Right atrium auricular region (tissue), 2 donors: Measurements from ENCODE around the gene FBXO8. TPM values are rescaled to one million over a fixed set of nuclear protein-coding genes. Genes with fewer than 3 reads are reported as not detected.

ENCODE experiments used
- DNase-seq: peaks from one replicate; pipeline ENCODE4 v3.0.0-alpha.2; 2019; ENCODE audit warnings: low spot score
- H3K27ac ChIP-seq, 2 donors: fragments of 200-600 bp; sonication (generic); 1 replicate in 1 of 2; 2 replicates in 1 of 2; pipeline ENCODE4 v1.5.1; 2016 to 2019
- H3K27me3 ChIP-seq, 2 donors: fragments of 200-600 bp; sonication (generic); one replicate each; pipeline versions ENCODE4 v1.5.1 to v1.6.0; 2017 to 2019
- H3K36me3 ChIP-seq: fragments of 200-600 bp; sonication (generic); one replicate; pipeline ENCODE4 v1.5.1; 2016
- H3K4me1 ChIP-seq, 2 donors: fragments of 200-600 bp; sonication (generic); one replicate each; pipeline versions ENCODE4 v1.5.1 to v1.6.0; 2017 to 2019
- H3K4me3 ChIP-seq, 2 donors: fragments of 200-600 bp; sonication (generic); 1 replicate in 1 of 2; 2 replicates in 1 of 2; pipeline ENCODE4 v1.5.1; 2017 to 2019; ENCODE audit warnings: mild to moderate bottlenecking in 1 of 2, moderate library complexity in 1 of 2
- H3K9me3 ChIP-seq, 2 donors: fragments of 200-600 bp; sonication (generic); one replicate each; pipeline ENCODE4 v1.5.1; 2019
- total RNA-seq, 2 donors: library from RNA; depleted of rRNA; stranded (reverse); fragments of >200 nt; gene quantifications; one replicate each; pipeline ENCODE4 v1.1.0, GENCODE V29; 2016
- TF ChIP-seq, protein P1 (sequence below), 2 donors: fragments of 200-600 bp; sonication (generic); IDR thresholded peaks; one replicate each; pipeline ENCODE4 v1.5.1; 2019; ENCODE audit warnings: antibody characterized with exemption in 2 of 2

Gene FBXO8
- total RNA-seq, 2 donors from 2014 or later: 26.3 to 28.0 TPM

- no peak for DNase-seq
- Histone ChIP-seq H3K27ac (no peak overlapping the region), H3K27me3 (peaks cover 0 to under 1% of the 10 kb centered on the region in 2 donors), H3K36me3 (no peaks in the 10 kb centered on the region), H3K9me3 (no peaks in the 10 kb centered on the region), H3K4me3 (no peak overlapping the region), H3K4me1 (peaks cover 0 to 14% of the 10 kb centered on the region in 2 donors)
- TF ChIP-seq, protein P1, sequence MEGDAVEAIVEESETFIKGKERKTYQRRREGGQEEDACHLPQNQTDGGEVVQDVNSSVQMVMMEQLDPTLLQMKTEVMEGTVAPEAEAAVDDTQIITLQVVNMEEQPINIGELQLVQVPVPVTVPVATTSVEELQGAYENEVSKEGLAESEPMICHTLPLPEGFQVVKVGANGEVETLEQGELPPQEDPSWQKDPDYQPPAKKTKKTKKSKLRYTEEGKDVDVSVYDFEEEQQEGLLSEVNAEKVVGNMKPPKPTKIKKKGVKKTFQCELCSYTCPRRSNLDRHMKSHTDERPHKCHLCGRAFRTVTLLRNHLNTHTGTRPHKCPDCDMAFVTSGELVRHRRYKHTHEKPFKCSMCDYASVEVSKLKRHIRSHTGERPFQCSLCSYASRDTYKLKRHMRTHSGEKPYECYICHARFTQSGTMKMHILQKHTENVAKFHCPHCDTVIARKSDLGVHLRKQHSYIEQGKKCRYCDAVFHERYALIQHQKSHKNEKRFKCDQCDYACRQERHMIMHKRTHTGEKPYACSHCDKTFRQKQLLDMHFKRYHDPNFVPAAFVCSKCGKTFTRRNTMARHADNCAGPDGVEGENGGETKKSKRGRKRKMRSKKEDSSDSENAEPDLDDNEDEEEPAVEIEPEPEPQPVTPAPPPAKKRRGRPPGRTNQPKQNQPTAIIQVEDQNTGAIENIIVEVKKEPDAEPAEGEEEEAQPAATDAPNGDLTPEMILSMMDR (IDR thresholded peaks at IDR 0.05): no peak
Observed at GRCh38 chr4:174210952-174211490, 72.4 kb downstream of the FBXO8 start.

DNA sequence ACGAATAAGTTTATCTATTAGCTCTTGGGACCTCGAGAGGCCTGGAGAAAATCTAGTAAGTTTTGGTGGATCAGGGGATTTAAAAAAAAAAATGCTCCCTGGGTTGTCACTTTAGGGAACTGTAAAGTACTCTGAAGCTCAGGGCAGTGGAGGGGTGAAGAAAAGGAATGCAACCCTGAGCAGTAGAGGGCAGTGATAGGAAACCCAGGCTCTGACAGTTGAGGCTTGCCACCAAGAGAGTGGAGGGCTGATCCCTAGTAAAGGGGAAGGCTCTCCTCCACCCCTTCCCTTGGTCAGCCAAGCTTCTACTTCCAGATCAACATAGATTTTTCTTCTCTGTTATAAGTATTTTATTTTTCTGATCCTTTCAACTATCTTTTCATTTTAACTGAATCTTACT, 73.1 kb downstream of the FBXO8 start:
- Histone ChIP-seq H3K27ac (no peak overlapping the region), H3K4me1 (peaks cover 0 to 13% of the 10 kb centered on the region in 2 donors), H3K36me3 (no peaks in the 10 kb centered on the region), H3K27me3 (no peaks in the 10 kb centered on the region), H3K4me3 (no peak overlapping the region), H3K9me3 (no peaks in the 10 kb centered on the region)
- TF ChIP-seq, protein P1 (IDR thresholded peaks at IDR 0.05): no peak
- DNase-seq: no peak

GRCh38 chr4:174209341-174209740, 74.1 kb downstream of the FBXO8 start:
- no peak for DNase-seq
- Histone ChIP-seq H3K9me3 (no peaks in the 10 kb centered on the region), H3K27me3 (no peaks in the 10 kb centered on the region), H3K4me1 (peaks cover 0 to 9% of the 10 kb centered on the region in 2 donors), H3K27ac (no peak overlapping the region), H3K4me3 (no peak overlapping the region), H3K36me3 (no peaks in the 10 kb centered on the region)
- TF ChIP-seq, protein P1 (IDR thresholded peaks at IDR 0.05): no peak

GRCh38 chr4:174207367-174207766, 76.1 kb downstream of the FBXO8 start:
- H3K27ac ChIP-seq: no peak overlapping the region

DNA sequence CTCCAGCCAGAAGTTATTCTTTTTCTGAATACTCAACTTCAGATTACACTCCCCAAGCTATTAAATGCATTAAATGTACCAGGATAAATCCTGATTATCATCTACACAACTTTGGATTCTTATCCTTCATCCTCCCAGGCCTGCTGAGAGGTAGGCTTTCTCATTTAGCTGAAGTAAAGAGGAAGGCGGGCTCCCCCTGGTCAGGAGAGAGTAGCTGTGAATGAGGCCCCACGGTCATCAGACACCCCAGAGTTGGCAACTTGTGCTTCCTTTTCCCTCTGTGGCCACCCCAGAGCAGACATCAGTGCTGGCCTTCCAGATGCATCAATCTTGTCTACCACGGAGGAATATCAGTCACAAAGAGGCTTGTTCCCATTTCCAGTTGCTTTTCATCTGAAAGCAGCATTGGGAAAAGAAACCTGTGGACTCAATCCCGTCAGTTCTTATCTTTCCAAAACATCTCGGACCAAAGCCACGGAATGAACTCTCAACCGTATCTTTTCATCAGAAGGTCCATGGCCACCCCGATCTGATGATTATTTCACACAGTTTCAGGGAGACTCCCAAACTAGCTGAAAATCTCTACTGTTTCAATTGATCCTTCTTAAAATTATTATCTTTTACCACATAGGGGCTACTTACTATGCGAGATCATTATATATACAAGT, 79.2 kb downstream of the FBXO8 start:
- no peak for DNase-seq
- H3K27me3 ChIP-seq: peaks cover 0 to 4% of the 10 kb centered on the region in 2 donors
- H3K36me3 ChIP-seq: no peaks in the 10 kb centered on the region
- TF ChIP-seq, protein P1 (IDR thresholded peaks at IDR 0.05): no peak
- H3K9me3 ChIP-seq: no peaks in the 10 kb centered on the region
- no peak overlapping the region for H3K4me3 ChIP-seq
- no peaks in the 10 kb centered on the region for H3K4me1 ChIP-seq
- H3K27ac ChIP-seq: no peak overlapping the region

More at GRCh38 chr4:174207367-174207766, 76.1 kb downstream of the FBXO8 start:
- TF ChIP-seq, protein P1 (IDR thresholded peaks at IDR 0.05): no peak
- no peak for DNase-seq
- Histone ChIP-seq H3K4me1 (no peaks in the 10 kb centered on the region), H3K4me3 (no peak overlapping the region), H3K27me3 (no peaks in the 10 kb centered on the region), H3K36me3 (no peaks in the 10 kb centered on the region), H3K9me3 (no peaks in the 10 kb centered on the region)
